Colonic mucosa (tissue), 4 donors: Measurements from ENCODE around the gene LYG1. TPM values are rescaled to one million over a fixed set of nuclear protein-coding genes. Genes with fewer than 3 reads are reported as not detected.
A peak's percentile ranks its signal among the peaks of the same experiment; 100 is the strongest.

Experiments
- DNase-seq: peaks from one replicate; pipeline ENCODE4 v3.0.0-alpha.2; 2020
- H3K27ac ChIP-seq: fragments of 200-600 bp; one replicate; pipeline ENCODE4 v1.8.0; 2021
- H3K27me3 ChIP-seq: fragments of 200-600 bp; one replicate; pipeline ENCODE4 v1.8.0; 2021
- H3K36me3 ChIP-seq: fragments of 200-600 bp; one replicate; pipeline ENCODE4 v1.8.0; 2021
- H3K4me1 ChIP-seq: fragments of 200-600 bp; one replicate; pipeline ENCODE4 v1.8.0; 2021; ENCODE audit warnings: mild to moderate bottlenecking
- H3K4me3 ChIP-seq: fragments of 200-600 bp; one replicate; pipeline ENCODE4 v1.8.0; 2021
- H3K9ac ChIP-seq, 2 donors: one replicate each; pipeline ENCODE4 v1.7.0; 2013; ENCODE audit warnings: control low read depth in 2 of 2, low read depth in 2 of 2, low read length in 2 of 2
- H3K9me3 ChIP-seq: fragments of 200-600 bp; one replicate; pipeline ENCODE4 v1.8.0; 2021
- CTCF ChIP-seq: fragments of 200-600 bp; IDR thresholded peaks from one replicate; pipeline ENCODE4 v1.8.0; 2022; ENCODE audit warnings: antibody characterized with exemption, mild to moderate bottlenecking
- intact Hi-C: fragments of 100-400 bp; cut with DNase I; formaldehyde crosslinking; loops from one replicate; pipeline ENCODE4 v1.14.1; 2022
- total RNA-seq, 2 donors: library from RNA; stranded (reverse); fragmentation: NEBNext Ultra II Directional in 1 of 2; extraction: Animal tissue kit (Norgen Biotek cat#: 25700) in 1 of 2; gene quantifications; one replicate each; pipeline ENCODE4 v1.2.1, GENCODE V29; 2021
- donor health status: healthy.
- donor health status: DM: no; HTN: no; CAD: no.
- donor health status: DM: no; HTN: no; CAD: no.

The LYG1 gene
- total RNA-seq, 2 donors from 2014 or later, result 0.96 to 1.1 TPM

GRCh38 chr2:99340669-99341236 lies 39.8 kb upstream of the LYG1 start:
- TF ChIP-seq CTCF, result no peak
- Histone ChIP-seq H3K27me3 (no peaks in the 10 kb centered on the region), H3K36me3 (no peaks in the 10 kb centered on the region), H3K4me3 (no peak overlapping the region), H3K4me1 (no peaks in the 10 kb centered on the region), H3K9ac (no peak overlapping the region), H3K9me3 (no peaks in the 10 kb centered on the region), H3K27ac (no peak overlapping the region)
- DNase-seq, result no peak
- intact Hi-C loops, result no loop called here

GRCh38 chr2:99338029-99338585 lies 37.1 kb upstream of the LYG1 start:
- peak overlapping the region; percentile 91 for H3K27ac ChIP-seq
- no peaks in the 10 kb centered on the region for H3K36me3 ChIP-seq
- DNase-seq, result no peak
- no peaks in the 10 kb centered on the region for H3K9me3 ChIP-seq
- peaks cover 11% of the 10 kb centered on the region for H3K4me1 ChIP-seq
- H3K27me3 ChIP-seq, result no peaks in the 10 kb centered on the region
- peak overlapping the region; percentile 95 for H3K4me3 ChIP-seq
- intact Hi-C loops, result loop anchor here (5.0 to 10.0 kb wide), 2 partner anchors 153 to 154 kb away; partner anchors contain the start of genes MITD1, MRPL30 and REV1
- TF ChIP-seq CTCF, result no peak
- peak overlapping the region; percentile 89 to 92 for H3K9ac ChIP-seq

GRCh38 chr2:99337113-99338028 lies 36.4 kb upstream of the LYG1 start, which contains the start of gene EIF5B:
EIF5B (plus strand) TSS chr2:99337389; CDS start chr2:99337555, 166 bp downstream.
- peak; percentile 97 for DNase-seq
- Histone ChIP-seq H3K4me3 (peak within 1 kb of the TSS; percentile 95), H3K9ac (peak within 1 kb of the TSS; percentile 89 to 92), H3K27me3 (no peaks in the 10 kb centered on the region), H3K36me3 (peaks cover 2% of the 10 kb centered on the region), H3K27ac (peak within 1 kb of the TSS; percentile 91), H3K4me1 (peaks cover 11% of the 10 kb centered on the region), H3K9me3 (no peaks in the 10 kb centered on the region)
- peak; percentile 57 for TF ChIP-seq CTCF
- intact Hi-C loops, result loop anchor here (5.0 to 10.0 kb wide), 2 partner anchors 153 to 155 kb away; partner anchors contain the start of genes MITD1, MRPL30 and REV1

GRCh38 chr2:99336804-99337112 lies 35.8 kb upstream of the LYG1 start:
- H3K9me3 ChIP-seq, result no peaks in the 10 kb centered on the region
- peak overlapping the region; percentile 95 for H3K4me3 ChIP-seq
- peak overlapping the region; percentile 91 for H3K27ac ChIP-seq
- H3K36me3 ChIP-seq, result peaks cover 6% of the 10 kb centered on the region
- no peaks in the 10 kb centered on the region for H3K27me3 ChIP-seq
- peak overlapping the region; percentile 38 to 92 for H3K9ac ChIP-seq
- TF ChIP-seq CTCF, result no peak
- DNase-seq, result peak; percentile 32
- peaks cover 11% of the 10 kb centered on the region for H3K4me1 ChIP-seq
- intact Hi-C loops, result loop anchor here (5.0 to 10.0 kb wide), 2 partner anchors 152 to 156 kb away; partner anchors contain the start of genes MITD1, MRPL30 and REV1
